PC-9 (cell line): ENCODE data around the gene VAV2.

Experiments
- CTCF ChIP-seq: fragments of 200-600 bp; sonication (generic); conservative IDR thresholded peaks from 2 replicates; pipeline ENCODE4 v1.6.1; 2017; ENCODE audit warnings: mixed run types, antibody characterized with exemption, mild to moderate bottlenecking, moderate library complexity
- EZH2 ChIP-seq: fragments of 200-600 bp; sonication (generic); IDR thresholded peaks from 2 replicates; pipeline ENCODE4 v1.8.0; 2017; ENCODE audit warnings: antibody characterized with exemption, low read depth

- TF ChIP-seq EZH2 (no peak), CTCF (no peak)
Measured at GRCh38 chr9:133918111-133918813, 73.9 kb downstream of the VAV2 start.
